GM19239 (cell line): ENCODE data around the gene TMEM259.
"Not testable (repeated sequence)": the region's sequence is repeated elsewhere in the genome, so short reads cannot be mapped to it uniquely, and the experiment has no call there.

ENCODE experiments used
- DNase-seq: peaks from one replicate; pipeline ENCODE4 v3.0.0; 2011; ENCODE audit warnings: low spot score; ENCODE audit not compliant: insufficient read length
- FAIRE-seq: peaks from 2 replicates; lab custom pipeline; 2011; peaks lifted over from hg19 to GRCh38; lab: Jason Lieb, UNC

The TMEM259 gene

DNA sequence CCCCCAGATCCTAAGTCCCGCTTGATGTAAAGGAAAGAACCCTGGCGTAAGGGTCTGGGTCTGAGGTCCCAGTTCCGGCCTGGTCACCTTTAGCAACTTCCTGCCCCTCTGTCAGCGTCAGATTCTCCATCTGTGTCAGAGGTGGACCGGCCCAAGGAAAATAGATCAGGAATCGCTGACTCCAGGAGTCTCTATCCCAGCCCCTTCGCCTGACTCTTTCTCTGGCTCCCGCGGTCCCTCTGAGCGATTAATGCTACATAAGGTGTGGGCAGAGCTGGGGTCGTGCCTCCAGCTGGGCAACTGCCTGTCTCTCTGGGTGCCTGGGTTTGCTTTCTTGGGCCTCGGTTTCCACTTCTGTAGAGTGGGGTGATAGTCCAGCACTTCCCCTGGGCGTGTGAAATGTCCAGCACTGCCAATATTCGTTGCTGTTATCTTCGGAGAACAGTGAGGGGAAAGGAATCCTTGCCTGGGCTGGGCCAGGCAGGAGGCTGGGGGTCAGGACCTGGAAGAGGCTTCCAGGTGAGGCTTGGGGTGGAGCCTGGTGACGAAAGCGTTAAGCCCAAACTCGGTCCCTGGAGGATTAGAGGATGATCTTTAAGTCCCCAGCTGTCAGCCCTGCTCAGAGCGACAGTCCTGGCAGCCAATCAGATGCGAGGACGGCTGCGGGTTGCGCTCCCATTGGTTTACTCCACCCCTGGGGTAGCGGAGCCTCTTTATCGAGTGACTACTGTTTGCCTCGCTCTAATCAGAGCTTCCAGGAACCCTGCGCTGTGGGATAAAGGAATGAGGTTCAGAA, 19.8 kb upstream of the TMEM259 start:
- FAIRE-seq (peak; percentile 100), DNase-seq (peak; percentile 99)

- DNase-seq: peak; percentile 83
- FAIRE-seq: peak; percentile 94
These were observed 18.9 kb upstream of the TMEM259 start, which contains the start of gene ABCA7 for GRCh38 chr19:1039646-1040475. Gene ABCA7 (plus strand): TSS chr19:1040107. CDS start chr19:1041362, 1,255 bp downstream.

- DNase-seq: no peak
- no peak for FAIRE-seq
These were observed 18.2 kb upstream of the TMEM259 start for GRCh38 chr19:1038978-1039645.

DNA sequence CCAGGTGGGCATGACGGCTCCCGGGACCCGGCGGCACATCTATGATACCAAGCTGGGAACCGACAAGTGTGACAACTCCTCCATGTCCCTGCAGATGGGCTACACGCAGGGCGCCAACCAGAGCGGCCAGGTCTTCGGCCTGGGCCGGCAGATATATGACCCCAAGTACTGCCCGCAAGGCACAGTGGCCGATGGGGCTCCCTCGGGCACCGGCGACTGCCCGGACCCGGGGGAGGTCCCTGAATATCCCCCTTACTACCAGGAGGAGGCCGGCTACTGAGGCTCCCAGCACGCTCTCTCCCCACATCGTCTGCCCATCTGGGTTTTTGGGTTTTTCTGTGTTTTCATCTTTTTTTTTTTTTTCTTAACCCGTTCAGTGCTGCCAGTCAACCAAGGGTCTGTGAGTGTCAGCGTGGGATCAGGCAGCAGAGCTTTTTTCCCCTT, 16.7 kb upstream of the TMEM259 start:
- FAIRE-seq: no peak
- no peak for DNase-seq

DNA sequence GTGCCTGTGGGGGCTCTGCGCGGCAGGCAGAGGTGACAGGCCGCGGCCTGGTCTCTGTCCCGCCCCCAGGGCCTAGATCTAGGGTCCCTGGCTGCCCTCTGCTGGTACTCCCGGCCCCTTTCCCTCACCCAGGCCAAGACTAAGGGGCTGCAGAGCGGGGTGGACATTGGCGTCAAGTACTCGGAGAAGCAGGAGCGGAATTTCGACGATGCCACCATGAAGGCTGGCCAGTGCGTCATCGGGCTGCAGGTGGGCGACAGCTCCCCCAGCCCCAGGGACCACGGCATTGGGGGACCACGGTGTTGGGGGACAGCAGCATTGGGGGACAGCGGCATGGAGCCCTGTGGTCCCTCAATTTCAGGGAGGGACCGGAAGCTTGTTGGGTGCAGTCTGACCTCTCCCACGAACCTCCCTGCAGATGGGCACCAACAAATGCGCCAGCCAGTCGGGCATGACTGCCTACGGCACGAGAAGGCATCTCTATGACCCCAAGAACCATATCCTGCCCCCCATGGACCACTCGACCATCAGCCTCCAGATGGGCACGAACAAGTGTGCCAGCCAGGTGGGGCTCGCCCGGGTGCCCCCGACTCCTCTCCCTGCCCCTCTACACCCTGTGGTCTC, 15.2 kb upstream of the TMEM259 start:
- no peak for FAIRE-seq
- DNase-seq: no peak

DNA sequence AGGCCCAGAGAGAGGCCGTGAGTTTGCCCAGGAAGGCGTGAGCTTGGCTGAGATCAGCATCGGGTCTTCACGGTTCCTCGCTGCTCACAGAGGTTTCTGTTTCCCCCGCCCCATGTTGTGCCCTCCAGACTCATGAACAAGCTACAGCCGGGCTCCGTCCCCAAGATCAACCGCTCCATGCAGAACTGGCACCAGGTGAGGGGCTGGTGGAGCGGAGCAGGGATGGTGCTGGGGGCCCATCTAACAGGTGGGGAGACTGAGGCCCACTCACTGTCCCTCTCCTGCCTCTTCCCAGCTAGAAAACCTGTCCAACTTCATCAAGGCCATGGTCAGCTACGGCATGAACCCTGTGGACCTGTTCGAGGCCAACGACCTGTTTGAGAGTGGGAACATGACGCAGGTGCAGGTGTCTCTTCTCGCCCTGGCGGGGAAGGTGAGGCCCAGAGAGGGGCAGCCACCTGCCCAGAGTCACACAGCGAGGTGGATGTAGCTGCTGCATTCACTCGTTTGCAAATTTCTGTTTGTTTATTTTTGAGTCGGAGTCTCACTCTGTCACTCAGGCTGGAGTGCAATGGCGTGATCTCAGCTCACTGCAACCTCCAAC, 11.4 kb upstream of the TMEM259 start:
- DNase-seq (no peak), FAIRE-seq (no peak)

GRCh38 chr19:1028062-1028926, 7.4 kb upstream of the TMEM259 start:
- peak; percentile 93 for FAIRE-seq
- no peak for DNase-seq

- DNase-seq (no peak), FAIRE-seq (no peak)
These were observed 6.7 kb upstream of the TMEM259 start for GRCh38 chr19:1027650-1028061.

GRCh38 chr19:1026783-1027649, 6.1 kb upstream of the TMEM259 start:
- peak; percentile 84 for FAIRE-seq
- DNase-seq: no peak

GRCh38 chr19:1025960-1026782, 5.2 kb upstream of the TMEM259 start, which contains the start of gene CNN2:
Gene CNN2 (plus strand): TSS chr19:1026608. CDS start chr19:1026662, 54 bp downstream.
- no peak for DNase-seq
- FAIRE-seq: peak; percentile 84

GRCh38 chr19:1025080-1025479, 4.2 kb upstream of the TMEM259 start:
- not testable (repeated sequence) for FAIRE-seq, DNase-seq

DNA sequence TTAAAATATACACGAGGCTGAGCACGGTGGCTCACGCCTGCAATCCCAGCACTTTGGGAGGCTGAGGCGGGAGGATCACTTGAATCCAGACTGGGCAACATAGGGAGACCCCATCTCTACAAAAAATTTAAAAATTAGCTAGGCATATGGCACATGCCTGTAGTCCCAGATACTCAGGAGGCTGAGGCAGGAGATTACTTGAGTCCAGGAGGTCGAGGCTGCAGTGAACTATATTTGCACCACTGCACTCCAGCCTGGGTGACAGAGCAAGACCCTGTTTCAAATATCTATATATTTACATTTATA, 2.9 kb upstream of the TMEM259 start:
- not testable (repeated sequence) for DNase-seq, FAIRE-seq

DNA sequence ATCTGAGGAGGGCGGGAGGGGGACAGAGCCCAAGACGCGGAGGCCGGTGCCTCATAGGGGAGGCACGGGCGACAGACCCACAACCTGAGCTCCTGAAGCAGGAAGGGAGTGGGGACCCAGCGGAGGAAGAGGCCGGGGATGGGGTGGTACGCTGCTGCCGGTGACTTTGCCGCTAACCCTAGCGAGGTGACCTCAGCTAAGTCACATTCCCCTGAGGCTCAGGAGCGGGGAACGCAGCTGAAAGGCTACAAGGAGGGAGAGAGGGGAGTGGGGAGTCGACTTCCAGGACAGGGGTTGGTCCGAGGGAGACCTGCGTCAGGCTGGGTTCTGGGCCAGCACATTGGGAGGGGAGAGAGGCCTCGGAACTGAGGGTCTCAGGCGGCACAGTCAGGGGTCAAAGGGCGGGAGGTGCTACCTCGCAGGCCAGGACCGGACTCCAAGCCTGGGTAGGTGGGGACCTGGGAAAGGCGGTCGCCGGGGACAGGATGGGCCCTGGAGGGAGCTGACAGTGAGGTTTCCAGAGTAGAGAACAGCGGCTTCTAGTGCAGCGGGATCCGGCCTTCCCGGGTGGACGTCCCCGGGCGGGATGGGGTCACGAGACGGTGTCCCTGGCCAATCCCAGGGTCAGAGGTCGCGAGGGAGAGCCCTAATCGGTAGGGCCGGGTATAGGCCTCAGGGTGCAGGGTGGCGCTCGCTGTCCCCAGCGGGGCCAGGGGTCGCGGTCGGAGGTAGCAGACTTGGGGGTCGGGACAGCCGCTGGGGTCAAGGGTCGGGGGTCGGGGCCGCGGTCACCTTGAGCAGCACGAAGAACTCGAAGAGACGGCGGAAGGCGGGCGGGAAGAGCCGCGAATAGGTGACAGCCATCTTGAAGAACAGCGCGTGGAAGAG, 699 bp downstream of the TMEM259 start:
- DNase-seq (no peak), FAIRE-seq (no peak)

- DNase-seq (no peak), FAIRE-seq (no peak)
These were observed 1.3 kb downstream of the TMEM259 start for GRCh38 chr19:1019616-1019961.

DNA sequence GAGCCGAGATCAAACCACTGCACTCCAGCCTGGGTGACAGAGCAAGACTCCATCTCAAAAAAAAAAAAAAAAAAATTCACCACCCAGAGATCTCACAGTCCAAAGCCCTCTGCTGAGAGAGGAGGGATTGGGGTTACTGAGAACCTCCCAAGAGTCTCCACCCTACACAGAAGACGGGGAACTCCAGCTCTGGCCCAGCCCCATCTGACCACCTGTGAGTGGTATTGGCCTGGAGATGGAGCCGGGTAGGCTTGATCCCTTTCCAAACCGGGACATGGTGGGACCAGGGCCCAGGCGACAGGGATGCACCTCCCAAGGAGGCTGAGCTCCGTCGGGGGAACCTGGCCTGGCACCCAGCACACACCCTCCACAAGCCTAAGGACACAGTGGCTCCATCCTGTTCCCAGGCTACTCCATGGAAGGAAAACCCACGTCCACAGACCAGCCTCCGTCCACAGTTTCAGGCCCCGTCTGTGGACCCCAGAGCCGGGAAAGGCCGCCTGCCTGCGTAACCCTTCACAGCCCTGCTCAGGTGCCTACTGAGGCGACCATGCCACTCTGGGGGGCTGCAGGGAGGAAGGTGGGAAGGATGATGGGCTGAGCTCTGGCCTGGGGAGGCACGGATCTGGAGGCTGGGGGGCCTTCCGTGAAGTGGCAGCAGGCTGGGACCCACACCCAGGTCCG, 1.8 kb downstream of the TMEM259 start:
- no peak for FAIRE-seq
- DNase-seq: no peak

GRCh38 chr19:1018393-1018792, 2.5 kb downstream of the TMEM259 start:
- no peak for FAIRE-seq
- no peak for DNase-seq
